ENCODE results near the gene FARS2.

Gene FARS2

GRCh38 chr6:5490501-5491069 is 229.3 kb downstream of the FARS2 start:
- TF ChIP-seq, protein P1, sequence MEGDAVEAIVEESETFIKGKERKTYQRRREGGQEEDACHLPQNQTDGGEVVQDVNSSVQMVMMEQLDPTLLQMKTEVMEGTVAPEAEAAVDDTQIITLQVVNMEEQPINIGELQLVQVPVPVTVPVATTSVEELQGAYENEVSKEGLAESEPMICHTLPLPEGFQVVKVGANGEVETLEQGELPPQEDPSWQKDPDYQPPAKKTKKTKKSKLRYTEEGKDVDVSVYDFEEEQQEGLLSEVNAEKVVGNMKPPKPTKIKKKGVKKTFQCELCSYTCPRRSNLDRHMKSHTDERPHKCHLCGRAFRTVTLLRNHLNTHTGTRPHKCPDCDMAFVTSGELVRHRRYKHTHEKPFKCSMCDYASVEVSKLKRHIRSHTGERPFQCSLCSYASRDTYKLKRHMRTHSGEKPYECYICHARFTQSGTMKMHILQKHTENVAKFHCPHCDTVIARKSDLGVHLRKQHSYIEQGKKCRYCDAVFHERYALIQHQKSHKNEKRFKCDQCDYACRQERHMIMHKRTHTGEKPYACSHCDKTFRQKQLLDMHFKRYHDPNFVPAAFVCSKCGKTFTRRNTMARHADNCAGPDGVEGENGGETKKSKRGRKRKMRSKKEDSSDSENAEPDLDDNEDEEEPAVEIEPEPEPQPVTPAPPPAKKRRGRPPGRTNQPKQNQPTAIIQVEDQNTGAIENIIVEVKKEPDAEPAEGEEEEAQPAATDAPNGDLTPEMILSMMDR (IDR thresholded peaks at IDR 0.05; ENCODE audit: control insufficient read depth, extremely low read depth, insufficient read depth): no peak
- no peak overlapping the region for H3K4me3 ChIP-seq (ENCODE audit: low read depth, low read length)
- DNase-seq (ENCODE audit: low read depth): no peak

GRCh38 chr6:5492356-5492755 is 231.0 kb downstream of the FARS2 start:
- H3K4me3 ChIP-seq (ENCODE audit: low read depth, low read length): no peak overlapping the region
- no peak for DNase-seq (ENCODE audit: low read depth)
- TF ChIP-seq, protein P1 (IDR thresholded peaks at IDR 0.05; ENCODE audit: control insufficient read depth, extremely low read depth, insufficient read depth): no peak

DNA sequence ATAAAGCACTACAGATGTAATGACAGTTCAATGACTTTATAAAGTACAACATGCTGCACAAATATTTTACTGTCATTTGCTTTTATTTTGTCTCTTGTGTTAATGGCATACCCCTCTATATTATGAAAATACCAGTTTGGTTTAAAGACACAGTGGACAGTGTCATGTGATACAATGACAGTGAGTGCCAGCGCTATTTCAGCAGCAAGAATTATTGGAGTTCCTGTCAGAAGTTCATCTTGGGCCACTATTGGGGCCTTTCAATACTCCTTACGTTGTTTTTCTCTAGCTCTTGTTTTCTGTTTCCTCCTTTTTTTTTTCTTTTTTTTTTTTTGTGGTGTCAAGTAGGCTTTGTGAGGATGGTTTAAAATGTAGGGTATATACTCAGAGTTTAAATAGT is 232.5 kb downstream of the FARS2 start:
- TF ChIP-seq, protein P1 (IDR thresholded peaks at IDR 0.05; ENCODE audit: control insufficient read depth, extremely low read depth, insufficient read depth): no peak

DNA sequence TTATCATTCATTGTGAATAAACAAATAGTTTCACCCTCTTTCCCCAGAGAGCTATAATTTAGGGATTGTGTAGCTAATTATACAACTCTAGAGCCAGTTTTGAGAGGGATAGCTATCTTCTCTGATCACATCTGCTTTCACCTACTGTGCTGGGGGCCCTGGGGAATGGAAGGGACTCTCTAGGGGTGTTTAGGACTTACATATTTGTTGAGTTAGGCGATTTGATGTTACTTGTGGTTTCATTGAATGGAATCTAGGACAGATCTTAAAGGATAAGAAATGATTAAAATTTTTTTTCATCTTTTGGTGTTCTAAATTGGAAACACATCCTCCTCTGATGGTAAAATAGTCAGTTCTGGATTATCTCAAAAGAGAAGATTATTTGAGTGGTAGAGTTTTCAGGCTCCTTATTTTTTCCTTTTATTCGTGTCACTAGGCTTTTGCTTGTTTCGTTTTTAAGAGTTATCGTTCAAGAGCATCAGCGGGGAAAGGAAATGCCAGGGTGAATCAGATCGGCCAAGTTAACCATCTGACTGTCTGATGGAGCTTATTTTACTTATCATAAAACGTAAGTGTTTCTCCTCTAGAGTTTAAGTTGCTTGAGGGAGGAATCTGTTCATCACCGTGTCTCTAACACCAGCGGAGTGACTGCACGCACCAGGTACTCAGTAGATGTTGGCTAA is 236.7 kb downstream of the FARS2 start:
- TF ChIP-seq, protein P1 (IDR thresholded peaks at IDR 0.05; ENCODE audit: control insufficient read depth, extremely low read depth, insufficient read depth): no peak
- no peak overlapping the region for H3K4me3 ChIP-seq (ENCODE audit: low read depth, low read length)
- no peak for DNase-seq (ENCODE audit: low read depth)

More for the DNA sequence above, 232.5 kb downstream of the FARS2 start:
- no peak for DNase-seq (ENCODE audit: low read depth)
- H3K4me3 ChIP-seq (ENCODE audit: low read depth, low read length): no peak overlapping the region

DNA sequence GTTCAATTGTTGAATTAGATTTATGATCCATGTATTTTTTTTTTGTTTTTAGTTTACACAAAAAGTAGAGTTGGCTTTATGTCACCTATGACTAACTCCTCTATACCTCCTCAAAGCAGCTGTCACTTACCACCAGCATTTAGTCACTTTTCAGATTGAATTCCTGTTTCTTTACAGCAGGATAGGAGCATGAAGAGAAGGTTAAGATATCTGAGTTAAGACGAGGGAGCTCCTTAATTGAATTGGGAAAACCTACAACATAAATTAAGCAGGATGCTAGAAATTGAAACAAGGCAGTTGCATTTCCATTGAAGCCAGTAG is 237.2 kb downstream of the FARS2 start:
- no peak overlapping the region for H3K4me3 ChIP-seq (ENCODE audit: low read depth, low read length)
- TF ChIP-seq, protein P1 (IDR thresholded peaks at IDR 0.05; ENCODE audit: control insufficient read depth, extremely low read depth, insufficient read depth): no peak
- no peak for DNase-seq (ENCODE audit: low read depth)

GRCh38 chr6:5499644-5500306 is 238.5 kb downstream of the FARS2 start:
- no peak for DNase-seq (ENCODE audit: low read depth)
- H3K4me3 ChIP-seq (ENCODE audit: low read depth, low read length): no peak overlapping the region
- TF ChIP-seq, protein P1 (IDR thresholded peaks at IDR 0.05; ENCODE audit: control insufficient read depth, extremely low read depth, insufficient read depth): no peak
